ENCODE measurements around the gene CETN2.

Gene CETN2

DNA sequence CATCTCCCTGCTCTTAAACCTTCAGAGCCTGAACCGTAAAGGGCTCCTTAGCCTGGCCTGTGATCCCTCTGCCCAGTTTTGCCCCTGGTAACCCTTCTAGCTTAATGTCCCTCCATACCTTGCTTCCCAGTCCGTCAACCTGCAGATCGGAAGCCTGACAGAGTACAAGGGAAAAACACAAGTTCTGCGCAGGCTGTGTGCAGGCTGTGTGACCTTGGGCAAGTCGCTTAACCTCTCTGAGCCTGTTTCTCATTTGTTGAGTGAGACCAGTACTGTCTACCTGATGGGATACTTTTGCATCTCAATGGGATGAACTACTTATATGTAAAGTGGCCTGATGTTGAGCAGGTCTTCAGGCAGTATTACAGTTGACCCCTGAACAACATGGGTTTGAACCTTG, 2.0 kb upstream of the CETN2 start:
- Histone ChIP-seq H2AFZ (ENCODE audit: low read depth, low read length, severe bottlenecking) (no peak overlapping the region), H3K4me3 (ENCODE audit: insufficient read depth, low read length, poor library complexity, severe bottlenecking) (no peak overlapping the region), H3F3A (ENCODE audit: insufficient read depth) (no peaks in the 10 kb centered on the region), H3K27me3 (ENCODE audit: low read length) (no peaks in the 10 kb centered on the region), H3K9me2 (replicated peaks; ENCODE audit: insufficient read depth, low read length) (no peaks in the 10 kb centered on the region), H3K4me2 (ENCODE audit: low read depth, low read length, poor library complexity, severe bottlenecking) (peak overlapping the region; percentile 15), H4K20me1 (ENCODE audit: low read depth, low read length) (no peaks in the 10 kb centered on the region), H3K9me3 (ENCODE audit: insufficient read depth, low read length) (no peaks in the 10 kb centered on the region), H3K9ac (ENCODE audit: low read length) (no peak overlapping the region), H3K27ac (ENCODE audit: low read depth, low read length) (no peak overlapping the region), H3K36me3 (ENCODE audit: low read length) (no peaks in the 10 kb centered on the region), H3K79me2 (ENCODE audit: insufficient read depth, low read length) (peaks cover 28% of the 10 kb centered on the region; the same call in 1 of the 2 replicates)
- TF ChIP-seq EZH2phosphoT487 (conservative IDR thresholded peaks at IDR 0.05; ENCODE audit: low read length), result no peak
- TF ChIP-seq, protein P1, sequence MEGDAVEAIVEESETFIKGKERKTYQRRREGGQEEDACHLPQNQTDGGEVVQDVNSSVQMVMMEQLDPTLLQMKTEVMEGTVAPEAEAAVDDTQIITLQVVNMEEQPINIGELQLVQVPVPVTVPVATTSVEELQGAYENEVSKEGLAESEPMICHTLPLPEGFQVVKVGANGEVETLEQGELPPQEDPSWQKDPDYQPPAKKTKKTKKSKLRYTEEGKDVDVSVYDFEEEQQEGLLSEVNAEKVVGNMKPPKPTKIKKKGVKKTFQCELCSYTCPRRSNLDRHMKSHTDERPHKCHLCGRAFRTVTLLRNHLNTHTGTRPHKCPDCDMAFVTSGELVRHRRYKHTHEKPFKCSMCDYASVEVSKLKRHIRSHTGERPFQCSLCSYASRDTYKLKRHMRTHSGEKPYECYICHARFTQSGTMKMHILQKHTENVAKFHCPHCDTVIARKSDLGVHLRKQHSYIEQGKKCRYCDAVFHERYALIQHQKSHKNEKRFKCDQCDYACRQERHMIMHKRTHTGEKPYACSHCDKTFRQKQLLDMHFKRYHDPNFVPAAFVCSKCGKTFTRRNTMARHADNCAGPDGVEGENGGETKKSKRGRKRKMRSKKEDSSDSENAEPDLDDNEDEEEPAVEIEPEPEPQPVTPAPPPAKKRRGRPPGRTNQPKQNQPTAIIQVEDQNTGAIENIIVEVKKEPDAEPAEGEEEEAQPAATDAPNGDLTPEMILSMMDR (IDR thresholded peaks at IDR 0.05; ENCODE audit: insufficient read depth, low read length, poor library complexity, severe bottlenecking), result no peak

- no peaks in the 10 kb centered on the region for H3F3A ChIP-seq (ENCODE audit: insufficient read depth)
- H3K4me3 ChIP-seq (ENCODE audit: insufficient read depth, low read length, poor library complexity, severe bottlenecking), result peak overlapping the region; percentile 89
- H3K27me3 ChIP-seq (ENCODE audit: low read length), result no peaks in the 10 kb centered on the region
- H3K4me2 ChIP-seq (ENCODE audit: low read depth, low read length, poor library complexity, severe bottlenecking), result peak overlapping the region; percentile 78
- no peaks in the 10 kb centered on the region for H3K9me2 ChIP-seq (replicated peaks; ENCODE audit: insufficient read depth, low read length)
- H4K20me1 ChIP-seq (ENCODE audit: low read depth, low read length), result no peaks in the 10 kb centered on the region
- peak overlapping the region; percentile 17 for H2AFZ ChIP-seq (ENCODE audit: low read depth, low read length, severe bottlenecking)
- H3K79me2 ChIP-seq (ENCODE audit: insufficient read depth, low read length), result peaks cover 28% of the 10 kb centered on the region; the same call in 1 of the 2 replicates
- TF ChIP-seq, protein P1 (IDR thresholded peaks at IDR 0.05; ENCODE audit: insufficient read depth, low read length, poor library complexity, severe bottlenecking), result no peak
- TF ChIP-seq EZH2phosphoT487 (conservative IDR thresholded peaks at IDR 0.05; ENCODE audit: low read length), result no peak
- H3K9me3 ChIP-seq (ENCODE audit: insufficient read depth, low read length), result no peaks in the 10 kb centered on the region
- no peaks in the 10 kb centered on the region for H3K36me3 ChIP-seq (ENCODE audit: low read length)
- H3K27ac ChIP-seq (ENCODE audit: low read depth, low read length), result 0 out of 2 replicates have a peak overlapping the region, but pooled peaks have one; percentile 23
- H3K9ac ChIP-seq (ENCODE audit: low read length), result peak overlapping the region; percentile 84
These were observed 834 bp upstream of the CETN2 start for GRCh38 chrX:152831391-152831790.

- Histone ChIP-seq H3K27me3 (ENCODE audit: low read length) (no peaks in the 10 kb centered on the region), H3F3A (ENCODE audit: insufficient read depth) (no peaks in the 10 kb centered on the region), H3K4me3 (ENCODE audit: insufficient read depth, low read length, poor library complexity, severe bottlenecking) (no peak overlapping the region), H3K4me2 (ENCODE audit: low read depth, low read length, poor library complexity, severe bottlenecking) (no peak overlapping the region), H4K20me1 (ENCODE audit: low read depth, low read length) (no peaks in the 10 kb centered on the region), H3K9ac (ENCODE audit: low read length) (no peak overlapping the region), H3K27ac (ENCODE audit: low read depth, low read length) (no peak overlapping the region), H3K79me2 (ENCODE audit: insufficient read depth, low read length) (no peaks in the 10 kb centered on the region), H3K36me3 (ENCODE audit: low read length) (no peaks in the 10 kb centered on the region), H3K9me3 (ENCODE audit: insufficient read depth, low read length) (no peaks in the 10 kb centered on the region), H2AFZ (ENCODE audit: low read depth, low read length, severe bottlenecking) (no peak overlapping the region), H3K9me2 (replicated peaks; ENCODE audit: insufficient read depth, low read length) (no peaks in the 10 kb centered on the region)
- TF ChIP-seq, protein P1 (IDR thresholded peaks at IDR 0.05; ENCODE audit: insufficient read depth, low read length, poor library complexity, severe bottlenecking), result no peak
- no peak for TF ChIP-seq EZH2phosphoT487 (conservative IDR thresholded peaks at IDR 0.05; ENCODE audit: low read length)
These were observed 5.6 kb downstream of the CETN2 start for GRCh38 chrX:152824841-152825374.
